ENCODE data around the gene PBLD.
"Not testable (repeated sequence)": the region's sequence is repeated elsewhere in the genome, so short reads cannot be mapped to it uniquely, and the experiment has no call there.

Gene PBLD

GRCh38 chr10:68333058-68333395 lies 299 bp upstream of the PBLD start:
- in situ Hi-C loops (cut with MboI; ENCODE audit: low pct_unique_long_range_greater_than_20kb, low sequenced_read_pairs, unreplicated experiment) = no loop called here
- TF ChIP-seq CTCF (IDR thresholded peaks at IDR 0.05; ENCODE audit: extremely low read depth, insufficient read depth, missing control alignments) = no peak
- no peak for DNase-seq (ENCODE audit: low spot score)

DNA sequence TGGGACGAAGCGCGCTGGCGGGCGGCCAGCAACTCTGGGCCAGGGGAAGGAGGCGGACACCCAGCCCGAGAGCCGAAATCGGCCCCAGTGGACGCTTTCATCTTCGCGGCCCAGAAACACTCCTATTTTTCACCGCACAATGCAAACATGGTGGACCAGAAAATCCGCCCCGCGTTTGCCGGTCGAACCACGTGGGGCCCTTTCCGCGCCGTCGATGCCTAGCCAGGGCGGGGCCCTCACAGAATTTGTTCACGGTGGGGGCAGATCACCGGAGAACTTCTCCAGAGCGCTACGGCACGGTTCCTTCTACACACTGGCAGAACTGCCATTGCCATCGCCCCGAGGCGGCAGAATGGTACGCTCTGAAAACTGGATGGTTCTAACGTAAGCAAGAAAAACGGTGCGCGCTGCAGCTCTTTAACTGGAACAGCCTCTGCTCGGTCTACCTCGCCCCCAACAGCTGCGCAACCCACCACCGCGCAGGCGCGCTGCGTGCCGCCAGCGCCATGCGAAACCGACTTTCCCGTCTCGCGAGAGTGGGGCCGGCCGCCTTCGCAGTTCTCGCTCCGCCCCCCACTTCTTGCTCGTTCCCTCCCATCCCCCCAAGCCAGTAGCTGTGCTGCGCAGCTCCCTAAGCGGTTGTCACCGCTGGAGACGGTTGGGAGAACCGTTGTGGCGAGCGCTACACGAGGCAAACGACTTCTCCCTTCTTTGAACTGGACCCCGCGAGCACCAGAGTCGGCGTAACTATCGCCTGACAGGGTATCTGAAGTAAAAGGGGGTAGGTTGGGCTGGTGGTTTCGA lies 1.1 kb downstream of the PBLD start, which contains the start of gene HNRNPH3:
Gene HNRNPH3 (plus strand): TSS at position 610 of the 804 bp plus-strand sequence. CDS start 5,158 bp downstream, outside the sequence.
- in situ Hi-C loops (cut with MboI; ENCODE audit: low pct_unique_long_range_greater_than_20kb, low sequenced_read_pairs, unreplicated experiment) = no loop called here
- peak; percentile 95 for DNase-seq (ENCODE audit: low spot score)
- TF ChIP-seq CTCF (IDR thresholded peaks at IDR 0.05; ENCODE audit: extremely low read depth, insufficient read depth, missing control alignments) = no peak

- TF ChIP-seq CTCF (IDR thresholded peaks at IDR 0.05; ENCODE audit: extremely low read depth, insufficient read depth, missing control alignments) = no peak
- in situ Hi-C loops (cut with MboI; ENCODE audit: low pct_unique_long_range_greater_than_20kb, low sequenced_read_pairs, unreplicated experiment) = no loop called here
- DNase-seq (ENCODE audit: low spot score) = no peak
Measured at GRCh38 chr10:68330852-68331454, 1.8 kb downstream of the PBLD start.

- TF ChIP-seq CTCF (IDR thresholded peaks at IDR 0.05; ENCODE audit: extremely low read depth, insufficient read depth, missing control alignments) = no peak
- in situ Hi-C loops (cut with MboI; ENCODE audit: low pct_unique_long_range_greater_than_20kb, low sequenced_read_pairs, unreplicated experiment) = no loop called here
- no peak for DNase-seq (ENCODE audit: low spot score)
Measured at GRCh38 chr10:68329506-68329861, 3.2 kb downstream of the PBLD start.

GRCh38 chr10:68327889-68328786 lies 4.6 kb downstream of the PBLD start:
- no peak for DNase-seq (ENCODE audit: low spot score)
- no peak for TF ChIP-seq CTCF (IDR thresholded peaks at IDR 0.05; ENCODE audit: extremely low read depth, insufficient read depth, missing control alignments)
- in situ Hi-C loops (cut with MboI; ENCODE audit: low pct_unique_long_range_greater_than_20kb, low sequenced_read_pairs, unreplicated experiment) = no loop called here

- not testable (repeated sequence) for DNase-seq (ENCODE audit: low spot score)
- in situ Hi-C loops (cut with MboI; ENCODE audit: low pct_unique_long_range_greater_than_20kb, low sequenced_read_pairs, unreplicated experiment) = loop anchor here (25.0 kb wide), 1 partner anchor 462 kb away; no protein-coding TSS in a partner anchor
Measured at GRCh38 chr10:68324396-68324795, 8.3 kb downstream of the PBLD start.

Measured in GM13977 (cell line).